Prostate gland (tissue), 2 donors: ENCODE data around the gene RGS3. TPM values are rescaled to one million over a fixed set of nuclear protein-coding genes. Genes with fewer than 3 reads are reported as not detected.

Experiments
- DNase-seq: peaks from one replicate; pipeline ENCODE4 v3.0.0-alpha.2; 2019; ENCODE audit warnings: low spot score
- H3K27ac ChIP-seq, 2 donors: fragments of 200-600 bp; sonication (generic); 2 replicates each; pipeline ENCODE4 v1.5.1; 2017 to 2019
- H3K27me3 ChIP-seq: fragments of 200-600 bp; sonication (generic); replicated peaks from 2 replicates; pipeline ENCODE4 v1.5.1; 2019; ENCODE audit not compliant: insufficient read depth
- H3K36me3 ChIP-seq, 2 donors: fragments of 200-600 bp; sonication (generic); 1 replicate in 1 of 2; 2 replicates in 1 of 2; pipeline versions ENCODE4 v1.5.1 to v1.8.1; 2017 to 2019
- H3K4me1 ChIP-seq: fragments of 200-600 bp; sonication (generic); replicated peaks from 2 replicates; pipeline ENCODE4 v1.5.1; 2019
- H3K4me3 ChIP-seq, 2 donors: fragments of 200-600 bp; sonication (generic); 2 replicates each; pipeline ENCODE4 v1.5.1; 2017 to 2019
- H3K9me3 ChIP-seq: fragments of 200-600 bp; sonication (generic); 2 replicates; pipeline ENCODE4 v1.5.1; 2017
- POLR2A ChIP-seq: fragments of 450-650 bp; IDR thresholded peaks from one replicate; pipeline ENCODE4 v1.6.1; 2016; ENCODE audit warnings: antibody characterized with exemption, mild to moderate bottlenecking
- POLR2AphosphoS5 ChIP-seq: sonication (generic); formaldehyde crosslinking; IDR thresholded peaks from one replicate; pipeline ENCODE4 v1.6.1; 2017; ENCODE audit warnings: antibody characterized with exemption
- WGBS: methylation state at CpG from one replicate; pipeline ENCODE4 v1.1.5; 2018; 5-methylcytosine and 5-hydroxymethylcytosine counted together
- intact Hi-C: fragments of 100-400 bp; cut with DNase I; formaldehyde crosslinking; loops from one replicate; pipeline ENCODE4 v1.14.2; 2022
- total RNA-seq, 2 donors: library from RNA; depleted of rRNA; stranded (reverse); fragments of >200 nt; gene quantifications; one replicate each; pipeline ENCODE4 v1.1.0, GENCODE V29; 2016
- TF ChIP-seq, protein P1 (sequence below), 4 experiments: fragments of 200-600 bp in 2 of 4; fragments of 450-650 bp in 2 of 4; sonication (generic) in 2 of 4; IDR thresholded peaks; 1 replicate in 3 of 4; 2 replicates in 1 of 4; pipeline ENCODE4 v1.5.1; 2016 to 2019; ENCODE audit warnings: antibody characterized with exemption in 4 of 4, mild to moderate bottlenecking in 2 of 4, moderate library complexity in 2 of 4

Gene RGS3
- total RNA-seq, 2 donors from 2014 or later, result 26.5 to 98.9 TPM

DNA sequence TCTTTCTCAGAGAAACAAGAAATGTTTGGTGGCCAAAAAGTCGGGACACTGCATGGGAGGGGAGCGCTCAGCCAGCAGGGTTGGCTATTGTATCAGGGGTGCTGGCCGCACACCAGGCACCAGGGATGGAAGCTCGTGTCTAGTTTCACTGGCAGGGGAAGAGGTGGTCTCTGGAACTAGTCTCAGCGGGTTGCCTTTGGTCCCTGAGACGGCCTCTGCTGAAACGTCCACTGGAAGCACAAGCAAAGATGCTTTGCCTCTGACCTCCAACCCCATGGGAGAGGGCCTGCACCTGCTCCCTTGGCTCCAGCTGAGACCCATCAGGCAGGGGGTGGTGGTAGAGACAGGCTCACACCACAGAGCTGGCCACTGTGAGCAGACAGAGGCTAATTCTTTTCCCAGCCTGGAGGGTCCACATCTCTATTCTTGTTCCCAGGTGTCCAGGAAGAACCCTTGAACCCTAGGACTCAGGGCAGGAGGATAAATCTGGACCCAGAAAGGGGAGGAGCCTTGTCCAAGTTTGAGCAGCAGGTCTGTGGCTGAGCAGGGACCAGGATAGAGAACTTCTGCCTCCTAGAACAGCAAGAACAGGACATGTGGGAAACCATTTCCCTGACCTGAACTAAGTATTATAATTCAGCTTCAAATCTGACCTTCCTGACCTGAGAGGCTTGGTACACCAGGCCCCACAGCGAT, 102.6 kb downstream of the RGS3 start:
- Histone ChIP-seq H3K27me3 (no peaks in the 10 kb centered on the region), H3K4me1 (peaks cover 18% of the 10 kb centered on the region), H3K9me3 (no peaks in the 10 kb centered on the region), H3K4me3 (peak overlapping the region; percentile 32 to 39), H3K27ac (peak overlapping the region; percentile 84 to 93), H3K36me3 (no peaks in the 10 kb centered on the region)
- intact Hi-C loops, result no loop called here
- 14% methylated on average over 8 of the region's 8 CpGs for WGBS
- TF ChIP-seq, protein P1, sequence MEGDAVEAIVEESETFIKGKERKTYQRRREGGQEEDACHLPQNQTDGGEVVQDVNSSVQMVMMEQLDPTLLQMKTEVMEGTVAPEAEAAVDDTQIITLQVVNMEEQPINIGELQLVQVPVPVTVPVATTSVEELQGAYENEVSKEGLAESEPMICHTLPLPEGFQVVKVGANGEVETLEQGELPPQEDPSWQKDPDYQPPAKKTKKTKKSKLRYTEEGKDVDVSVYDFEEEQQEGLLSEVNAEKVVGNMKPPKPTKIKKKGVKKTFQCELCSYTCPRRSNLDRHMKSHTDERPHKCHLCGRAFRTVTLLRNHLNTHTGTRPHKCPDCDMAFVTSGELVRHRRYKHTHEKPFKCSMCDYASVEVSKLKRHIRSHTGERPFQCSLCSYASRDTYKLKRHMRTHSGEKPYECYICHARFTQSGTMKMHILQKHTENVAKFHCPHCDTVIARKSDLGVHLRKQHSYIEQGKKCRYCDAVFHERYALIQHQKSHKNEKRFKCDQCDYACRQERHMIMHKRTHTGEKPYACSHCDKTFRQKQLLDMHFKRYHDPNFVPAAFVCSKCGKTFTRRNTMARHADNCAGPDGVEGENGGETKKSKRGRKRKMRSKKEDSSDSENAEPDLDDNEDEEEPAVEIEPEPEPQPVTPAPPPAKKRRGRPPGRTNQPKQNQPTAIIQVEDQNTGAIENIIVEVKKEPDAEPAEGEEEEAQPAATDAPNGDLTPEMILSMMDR (IDR thresholded peaks at IDR 0.05), result no peak
- TF ChIP-seq POLR2AphosphoS5 (no peak), POLR2A (no peak)
- DNase-seq, result no peak

DNA sequence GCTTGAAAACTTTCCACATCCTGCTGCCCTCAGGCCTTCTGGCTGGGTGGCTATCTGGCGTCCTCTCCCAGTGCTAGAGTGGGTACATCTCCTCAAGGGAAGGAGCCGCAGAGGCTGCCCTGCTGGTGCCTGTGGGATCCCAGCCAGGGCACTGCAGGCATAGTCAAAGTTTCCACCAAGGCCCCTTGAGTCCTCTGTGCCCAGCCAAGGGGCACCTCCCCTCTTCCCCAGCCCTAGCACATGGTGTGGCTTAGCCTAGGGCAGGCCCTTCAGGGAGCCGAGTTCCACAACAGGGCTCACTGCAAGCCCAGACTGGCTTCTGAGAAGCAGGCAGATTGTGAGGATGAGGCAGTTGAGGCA, 103.2 kb downstream of the RGS3 start:
- WGBS, result 35% methylated on average over 3 of the region's 3 CpGs
- Histone ChIP-seq H3K9me3 (no peaks in the 10 kb centered on the region), H3K27ac (peak overlapping the region; percentile 84 to 93), H3K4me3 (no peak overlapping the region), H3K27me3 (no peaks in the 10 kb centered on the region), H3K36me3 (no peaks in the 10 kb centered on the region), H3K4me1 (peaks cover 18% of the 10 kb centered on the region)
- intact Hi-C loops, result no loop called here
- TF ChIP-seq, protein P1 (IDR thresholded peaks at IDR 0.05), result no peak
- TF ChIP-seq POLR2AphosphoS5 (no peak), POLR2A (no peak)
- DNase-seq, result no peak

DNA sequence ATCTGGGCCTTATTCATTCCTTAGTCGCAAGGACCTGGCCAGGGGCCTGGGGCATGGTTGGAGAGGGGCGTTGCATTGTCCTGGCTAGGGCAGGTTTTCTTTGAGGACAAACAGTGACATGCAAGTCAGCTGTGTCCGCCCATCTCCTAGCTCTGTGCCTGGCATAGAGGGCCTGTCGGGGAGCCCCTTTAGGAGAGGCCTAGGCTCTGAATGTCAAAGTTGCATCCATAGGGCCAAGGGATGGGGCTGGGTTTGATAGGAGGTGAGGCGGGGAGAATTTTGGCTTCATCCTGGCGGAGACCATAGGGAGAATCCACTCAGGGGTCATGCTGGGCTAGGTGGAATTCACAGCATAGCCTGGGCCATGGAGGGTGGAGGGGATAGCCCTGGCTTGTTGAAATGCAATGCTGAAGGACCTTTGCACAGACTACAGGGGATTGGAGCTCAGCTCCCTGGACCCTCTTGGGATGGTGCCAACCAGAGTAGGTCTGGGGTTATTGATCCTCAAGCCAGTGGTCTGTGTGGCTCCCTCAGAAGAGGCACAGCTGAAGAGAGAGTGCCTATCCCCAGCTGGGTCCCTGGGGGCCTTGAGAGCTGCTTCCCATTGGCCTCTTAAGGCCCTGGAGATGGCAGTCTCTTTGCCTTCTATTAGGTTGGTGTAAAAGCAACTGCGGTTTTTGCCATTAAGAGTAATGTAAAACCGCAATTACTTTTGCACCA, 104.0 kb downstream of the RGS3 start:
- Histone ChIP-seq H3K27ac (no peak overlapping the region), H3K4me1 (peaks cover 18% of the 10 kb centered on the region)
- 90% methylated on average over 8 of the region's 8 CpGs for WGBS

DNA sequence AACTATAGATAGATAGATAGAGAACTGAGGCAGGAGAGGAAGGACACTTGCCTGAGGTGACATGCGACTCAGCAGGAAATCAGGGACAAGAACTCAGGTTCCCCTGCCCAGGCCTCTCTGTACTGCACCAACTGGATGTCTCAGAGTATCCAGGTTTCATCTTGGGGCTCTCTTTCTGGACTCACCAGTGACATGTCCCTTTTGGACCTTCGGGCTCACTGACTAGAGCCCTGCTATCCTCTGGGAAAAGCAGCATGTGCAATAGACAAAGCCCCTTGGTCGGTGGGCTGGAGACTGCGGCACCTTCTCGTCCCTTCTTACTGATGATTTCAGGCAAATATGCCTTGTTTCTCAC, 104.5 kb downstream of the RGS3 start:
- Histone ChIP-seq H3K4me3 (no peak overlapping the region), H3K27me3 (no peaks in the 10 kb centered on the region), H3K9me3 (no peaks in the 10 kb centered on the region), H3K36me3 (no peaks in the 10 kb centered on the region), H3K4me1 (peaks cover 18% of the 10 kb centered on the region), H3K27ac (no peak overlapping the region)
- intact Hi-C loops, result no loop called here
- DNase-seq, result no peak
- 95% methylated on average over 5 of the region's 5 CpGs for WGBS
- TF ChIP-seq POLR2A, result no peak
- TF ChIP-seq POLR2AphosphoS5, result no peak
- TF ChIP-seq, protein P1 (IDR thresholded peaks at IDR 0.05), result no peak

More for the DNA sequence above, 104.0 kb downstream of the RGS3 start:
- intact Hi-C loops, result no loop called here
- no peaks in the 10 kb centered on the region for H3K27me3 ChIP-seq
- no peaks in the 10 kb centered on the region for H3K36me3 ChIP-seq
- no peaks in the 10 kb centered on the region for H3K9me3 ChIP-seq
- no peak for DNase-seq
- H3K4me3 ChIP-seq, result no peak overlapping the region
- no peak for TF ChIP-seq POLR2AphosphoS5
- TF ChIP-seq, protein P1 (IDR thresholded peaks at IDR 0.05), result no peak
- TF ChIP-seq POLR2A, result no peak
